Superior temporal gyrus (tissue), 1 donor: Measurements from ENCODE around the gene TMEM182.

Experiments used
- DNase-seq: peaks from one replicate; pipeline ENCODE4 v3.0.0-alpha.2; 2016; ENCODE audit errors: extremely low spot score

TMEM182 gene

DNA sequence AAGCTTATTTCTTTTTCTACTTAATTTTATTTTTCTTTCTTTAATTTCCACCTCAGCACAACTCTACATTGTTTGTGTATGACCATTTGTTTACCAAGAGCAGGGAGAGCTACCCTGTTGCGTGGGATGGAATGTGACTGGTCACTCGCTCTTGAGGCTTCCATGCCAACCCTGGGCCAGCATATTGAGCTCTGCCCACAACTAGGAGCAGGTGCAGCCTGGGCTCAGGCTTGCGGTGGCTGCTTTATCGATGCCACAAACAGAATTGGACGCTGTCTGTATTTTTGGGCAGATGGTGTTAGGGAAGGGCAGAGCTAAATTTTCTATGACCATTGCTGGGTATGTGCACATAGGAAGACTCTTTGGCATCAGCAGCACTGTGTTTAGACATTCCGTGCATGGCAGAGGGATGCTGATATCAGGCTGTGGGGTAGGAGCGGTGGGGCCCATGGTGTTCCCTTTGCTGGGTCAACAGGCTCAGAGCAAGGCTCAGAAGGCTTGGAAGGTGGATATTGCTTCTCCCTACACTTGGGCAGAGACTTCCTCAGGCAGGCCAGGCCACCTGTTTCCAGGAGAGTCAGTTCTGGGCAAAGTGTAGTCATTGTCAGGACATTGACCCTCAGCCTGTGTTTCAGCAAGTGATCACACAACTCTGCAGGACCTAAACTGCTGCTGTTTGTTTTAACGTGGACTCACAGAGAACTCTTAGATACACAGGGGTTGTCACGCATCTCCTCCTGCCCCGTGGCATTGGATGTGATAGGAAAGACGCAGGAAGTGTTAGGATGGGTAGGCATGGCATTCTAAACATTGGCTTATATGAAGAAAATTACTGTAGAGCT is 40.2 kb downstream of the TMEM182 start:
- DNase-seq: no peak

DNA sequence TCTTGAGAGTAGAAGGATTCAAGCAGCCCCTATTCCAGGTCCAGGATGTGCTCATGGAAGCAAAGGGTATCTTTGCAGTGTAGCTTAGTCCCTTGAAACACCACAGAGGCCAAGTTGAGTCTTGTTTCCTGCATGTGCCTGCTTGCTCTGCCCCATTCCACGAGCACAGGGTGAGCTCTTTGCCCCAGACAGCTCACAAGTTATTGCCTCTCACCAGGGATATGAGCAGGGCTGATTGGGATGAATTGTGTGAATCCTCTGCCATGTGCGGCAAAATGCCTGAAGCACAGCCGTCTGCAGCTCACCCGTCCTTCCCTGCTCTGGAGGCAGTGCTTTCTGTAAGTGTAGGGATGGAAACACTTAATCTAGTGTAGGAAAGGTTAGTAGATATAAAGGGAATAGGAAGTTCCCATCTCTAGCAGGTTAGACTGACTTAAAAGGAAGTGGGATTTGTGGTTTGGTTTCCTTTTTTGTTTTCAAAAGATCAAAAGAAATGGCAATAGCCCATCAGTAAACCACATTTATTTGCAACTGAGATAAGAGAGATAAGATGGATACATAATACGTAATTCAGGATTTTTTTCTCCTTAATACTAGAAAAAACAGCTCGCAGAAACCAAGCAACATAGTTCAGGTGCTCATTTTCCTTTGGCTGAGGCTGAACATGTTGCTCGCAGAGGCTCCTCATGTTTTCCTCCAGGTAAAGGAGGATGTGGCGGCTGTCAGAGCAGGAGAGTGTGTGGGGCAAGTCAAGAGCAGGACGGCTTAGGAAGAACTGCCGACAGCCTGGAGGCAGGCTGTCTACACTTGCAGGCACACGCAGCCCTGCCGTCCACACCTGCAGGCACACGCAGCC is 41.4 kb downstream of the TMEM182 start:
- DNase-seq: no peak

DNA sequence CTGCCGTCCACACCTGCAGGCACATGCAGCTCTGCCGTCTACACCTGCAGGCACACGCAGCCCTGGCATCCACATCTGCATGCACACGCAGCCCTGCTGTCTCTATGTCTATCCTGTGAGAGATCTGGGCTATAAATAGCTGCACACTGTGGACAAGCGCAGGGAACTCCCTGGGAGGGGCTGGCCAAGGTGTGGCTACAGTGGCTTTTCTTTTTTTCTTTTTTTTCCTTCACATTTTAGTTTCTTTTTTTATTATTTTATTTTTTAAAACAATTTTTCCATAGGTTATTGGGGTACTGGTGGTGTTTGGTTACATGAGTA is 42.0 kb downstream of the TMEM182 start:
- DNase-seq: no peak

DNA sequence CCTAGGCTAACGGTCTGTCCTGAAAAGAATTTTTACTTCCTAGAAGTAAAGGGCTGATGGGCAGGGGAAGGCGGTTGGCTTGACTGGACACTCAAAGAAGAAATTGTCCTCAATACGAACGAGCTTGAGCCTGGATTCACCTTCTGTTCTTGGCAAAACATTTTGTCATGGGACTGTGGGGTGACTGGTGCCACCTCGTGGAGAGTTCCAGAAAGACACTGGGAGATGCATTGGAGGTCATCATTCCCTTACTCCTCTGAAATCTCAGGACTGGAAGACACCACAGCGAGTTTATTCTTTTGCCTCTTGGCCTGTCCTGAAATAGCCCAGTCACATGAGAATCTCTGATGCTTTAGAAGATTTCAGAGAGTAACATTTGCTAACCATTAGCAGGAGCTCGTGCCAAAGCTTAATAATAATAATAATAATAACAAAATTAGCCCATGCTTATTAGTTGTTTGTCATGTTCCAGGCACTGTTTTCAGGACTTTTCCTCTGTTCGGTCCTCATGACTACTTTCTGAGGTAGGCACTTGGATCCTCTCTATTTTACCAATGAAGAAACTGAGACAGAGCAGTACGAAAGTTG is 44.5 kb downstream of the TMEM182 start:
- peak; percentile 82 for DNase-seq

DNA sequence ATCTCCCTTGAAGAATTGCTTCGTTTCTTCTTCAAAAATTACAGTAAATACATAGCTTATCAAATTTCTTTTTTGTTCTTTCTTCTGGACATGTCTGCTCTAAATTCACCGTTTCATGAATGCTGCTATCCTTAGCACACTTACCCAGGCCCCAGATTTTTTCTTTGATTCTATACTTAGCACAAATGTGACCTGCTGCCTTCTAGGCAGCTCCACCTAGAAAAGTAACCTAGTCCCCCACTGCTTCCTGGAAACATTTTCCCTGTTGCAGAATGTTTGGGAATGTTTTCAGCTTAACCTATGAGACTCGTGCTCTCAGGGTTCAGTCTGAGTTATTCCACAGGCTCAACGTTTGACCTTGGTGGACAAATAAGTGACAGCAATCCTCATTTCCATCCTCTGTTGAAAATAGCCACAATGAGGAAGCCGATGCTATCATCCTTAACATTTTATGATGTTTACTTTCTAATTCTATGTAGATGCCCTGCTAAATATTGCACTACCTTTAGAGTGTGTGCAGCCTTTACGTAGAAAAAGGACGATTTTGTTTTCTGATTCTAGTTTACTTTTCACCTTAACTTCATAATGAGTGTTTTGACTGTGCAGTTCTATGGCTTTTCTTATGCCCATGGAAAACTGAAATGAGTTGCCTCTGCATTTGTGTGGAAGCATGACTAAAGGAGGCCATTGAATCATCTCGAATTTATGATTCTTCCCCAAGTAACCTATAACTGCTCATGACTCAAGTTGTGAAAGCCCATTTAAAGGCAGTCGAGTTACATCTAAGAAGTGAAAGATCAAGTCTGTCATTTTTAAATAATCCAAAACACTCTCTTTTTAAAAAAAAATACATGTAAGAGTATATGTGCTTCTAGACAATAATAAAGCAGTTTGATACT is 47.7 kb downstream of the TMEM182 start:
- DNase-seq: no peak

DNA sequence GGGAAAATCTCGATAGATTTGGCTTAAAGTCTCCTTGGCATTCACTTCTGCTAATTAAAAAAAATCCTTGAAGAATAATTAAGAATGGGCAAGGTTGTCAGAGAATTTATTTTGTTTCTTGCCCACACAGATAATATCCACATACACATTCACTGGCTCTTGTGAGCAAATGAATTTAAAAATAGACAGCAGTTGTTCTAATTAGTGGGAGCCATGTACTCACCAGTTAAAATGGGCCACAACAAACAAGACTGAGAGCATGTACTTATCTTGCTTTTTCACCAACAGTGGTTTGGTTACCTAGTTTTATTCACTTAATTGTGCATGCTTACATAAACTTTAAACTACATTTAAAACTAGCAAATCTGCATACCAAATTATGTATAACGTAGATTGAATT is 53.5 kb downstream of the TMEM182 start:
- DNase-seq: no peak

DNA sequence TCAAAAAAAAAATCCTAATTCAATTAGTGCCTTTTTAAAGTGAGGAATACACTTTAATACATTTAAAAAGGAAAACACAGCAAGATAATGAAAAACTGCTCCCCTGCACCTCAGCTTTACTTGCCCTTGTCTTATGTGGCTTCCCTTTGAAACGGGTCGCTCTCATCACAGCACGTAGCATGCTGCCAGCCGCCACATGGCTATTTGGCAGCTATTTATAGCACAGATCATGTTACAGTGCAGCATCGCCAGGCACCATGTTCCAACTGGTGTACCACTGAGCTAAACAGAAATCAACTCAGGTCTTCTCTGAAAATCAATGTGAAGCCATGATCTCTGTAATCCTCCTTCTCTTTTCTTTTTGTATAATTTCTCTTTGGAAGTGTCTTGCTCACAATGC is 65.1 kb downstream of the TMEM182 start:
- DNase-seq: peak; percentile 45

DNA sequence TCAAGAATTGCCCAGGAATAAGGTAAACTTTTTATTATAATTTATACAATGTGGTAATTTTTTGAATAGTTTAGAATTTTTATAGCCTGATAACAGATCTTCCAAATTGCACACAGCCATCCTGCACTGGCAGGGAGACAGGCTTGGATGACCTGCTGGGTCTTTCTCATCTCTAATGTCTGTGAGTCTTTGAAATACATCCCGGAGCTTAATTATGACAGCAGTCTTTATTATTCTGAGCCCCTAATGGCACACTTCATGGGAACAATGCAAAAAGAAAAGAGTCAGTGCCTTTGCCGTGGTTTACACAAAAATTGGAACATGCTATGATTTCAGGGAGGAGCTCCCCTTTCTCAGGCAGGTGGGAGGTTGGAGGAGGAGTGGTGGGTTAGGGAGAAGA is 71.0 kb downstream of the TMEM182 start:
- DNase-seq: no peak

DNA sequence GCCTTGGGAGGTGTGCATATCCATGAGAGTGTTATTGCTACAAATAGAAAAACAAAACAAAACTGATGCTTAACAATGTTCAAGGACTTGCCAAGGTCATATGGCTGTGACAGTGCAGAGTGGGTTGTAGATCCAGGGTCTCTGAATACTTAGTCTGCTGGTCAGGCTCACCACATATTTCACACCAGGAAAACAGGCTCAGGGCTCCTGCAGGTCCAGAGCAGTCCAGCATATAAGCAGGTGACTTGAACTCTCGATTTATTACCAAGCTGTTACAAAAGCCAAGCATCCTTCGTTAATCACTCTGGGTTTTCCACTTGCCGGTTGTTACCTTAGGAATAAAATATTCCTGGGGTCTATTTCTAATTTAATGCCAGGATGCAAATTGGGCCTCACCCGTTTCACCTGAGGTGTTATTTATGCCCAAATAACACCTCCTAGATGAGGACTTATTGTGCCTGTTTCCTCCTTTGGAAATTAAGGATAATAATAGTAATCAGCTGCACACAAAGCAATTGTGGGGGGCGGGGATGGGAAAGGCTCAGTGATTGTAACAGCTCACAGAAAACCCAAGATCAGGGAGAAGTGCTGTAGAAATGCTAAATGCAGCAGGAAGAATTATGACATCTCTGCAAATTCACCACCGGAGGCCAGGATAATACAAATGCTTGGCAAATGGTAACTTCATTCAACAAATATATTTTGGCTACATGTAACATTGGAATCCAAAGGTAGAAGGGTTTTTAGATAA is 72.9 kb downstream of the TMEM182 start:
- no peak for DNase-seq

DNA sequence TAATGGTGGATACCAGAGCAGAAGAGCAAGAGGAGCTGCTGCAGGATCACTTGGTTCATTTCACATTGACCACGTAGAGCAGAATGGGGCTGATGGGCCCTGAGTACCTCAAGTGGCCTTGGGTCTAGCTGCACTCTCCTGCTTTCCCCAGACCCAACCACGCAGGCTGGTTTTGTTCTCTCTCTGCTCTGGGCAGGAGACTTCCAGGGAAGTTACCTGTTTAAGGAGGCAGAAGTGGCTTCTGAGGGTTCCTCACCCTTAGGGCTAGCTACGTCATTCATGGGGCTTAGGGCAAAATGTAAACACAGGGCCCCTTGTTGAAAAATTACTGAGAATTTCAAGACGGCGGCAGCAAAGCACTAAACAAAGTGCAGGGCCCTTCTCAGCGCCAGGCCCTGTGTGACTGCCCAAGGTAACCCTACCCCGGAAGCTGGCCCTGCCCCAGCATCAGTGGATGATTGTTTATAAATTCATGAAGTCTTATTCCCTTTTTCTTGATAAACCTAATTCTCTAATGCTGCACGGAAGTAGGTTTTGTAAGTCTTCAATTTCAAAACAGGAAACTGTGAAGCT is 75.9 kb downstream of the TMEM182 start:
- DNase-seq: no peak

DNA sequence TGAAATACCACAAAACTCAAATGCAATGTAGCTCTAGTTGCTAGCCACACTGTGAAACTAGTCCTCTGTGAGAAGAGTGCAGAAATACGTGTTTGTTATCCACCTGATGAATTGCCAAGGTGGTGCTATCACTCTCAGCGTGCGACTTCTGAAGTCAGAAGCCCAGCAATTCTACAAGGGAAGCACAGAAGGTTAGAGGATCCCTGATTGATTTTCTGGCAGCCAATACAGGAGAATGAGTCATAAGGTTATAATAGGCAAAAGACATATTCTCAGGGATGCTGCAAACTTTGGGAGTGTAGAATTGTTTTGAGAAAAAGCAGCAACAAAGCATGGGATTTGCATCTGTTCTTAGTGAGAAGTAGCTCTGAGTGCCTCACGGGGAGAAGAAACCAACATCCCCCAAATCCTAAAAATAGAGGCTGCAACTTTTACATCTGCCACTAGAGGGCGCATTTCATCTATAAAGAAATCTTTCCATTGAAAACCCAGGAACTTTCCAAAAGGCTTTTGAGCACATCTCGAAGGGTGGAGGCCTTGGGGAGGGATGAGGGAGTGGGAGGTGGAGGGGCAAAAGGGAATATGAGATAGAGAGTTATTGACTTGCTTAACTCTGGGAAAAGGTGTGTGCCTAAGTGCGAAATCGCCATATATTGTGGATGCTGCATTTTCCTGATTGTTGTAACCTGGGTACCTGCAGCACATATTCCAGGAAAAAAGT is 78.0 kb downstream of the TMEM182 start:
- DNase-seq: peak; percentile 93

DNA sequence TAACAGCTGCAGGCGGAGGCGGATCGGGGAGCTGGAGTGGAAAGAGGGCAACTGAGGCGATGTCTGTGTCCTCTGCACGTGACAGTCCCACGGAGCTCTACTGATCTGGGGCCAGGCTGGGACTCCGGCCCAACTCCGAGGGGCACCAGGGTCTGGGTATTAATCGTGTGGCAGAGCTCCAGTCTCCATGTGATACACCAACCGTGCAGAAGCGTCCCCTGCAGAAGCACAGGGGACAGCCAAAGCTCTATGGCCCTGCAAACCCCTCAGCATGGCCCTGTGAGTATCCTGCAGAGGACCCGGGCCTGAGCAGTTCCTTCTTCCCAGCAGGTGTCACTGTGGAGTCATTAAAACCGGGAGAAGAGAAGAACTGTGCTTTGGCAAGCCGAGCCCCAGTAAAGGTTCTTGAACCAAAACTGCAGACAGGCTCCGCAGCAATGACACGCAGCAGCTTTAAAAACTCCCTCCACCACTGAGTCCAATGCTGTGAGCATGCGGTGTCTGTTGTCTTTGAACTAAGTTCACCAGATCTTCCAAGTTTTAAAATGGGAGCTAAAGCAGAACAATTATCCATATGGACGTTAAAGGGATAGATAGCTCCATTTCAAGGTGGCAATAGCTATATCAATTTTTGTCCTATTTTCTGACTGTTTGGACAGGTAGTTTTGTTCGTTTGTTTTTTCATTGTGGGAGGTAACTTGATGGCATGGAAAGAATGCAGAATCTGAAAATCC is 79.4 kb downstream of the TMEM182 start:
- peak; percentile 82 for DNase-seq

DNA sequence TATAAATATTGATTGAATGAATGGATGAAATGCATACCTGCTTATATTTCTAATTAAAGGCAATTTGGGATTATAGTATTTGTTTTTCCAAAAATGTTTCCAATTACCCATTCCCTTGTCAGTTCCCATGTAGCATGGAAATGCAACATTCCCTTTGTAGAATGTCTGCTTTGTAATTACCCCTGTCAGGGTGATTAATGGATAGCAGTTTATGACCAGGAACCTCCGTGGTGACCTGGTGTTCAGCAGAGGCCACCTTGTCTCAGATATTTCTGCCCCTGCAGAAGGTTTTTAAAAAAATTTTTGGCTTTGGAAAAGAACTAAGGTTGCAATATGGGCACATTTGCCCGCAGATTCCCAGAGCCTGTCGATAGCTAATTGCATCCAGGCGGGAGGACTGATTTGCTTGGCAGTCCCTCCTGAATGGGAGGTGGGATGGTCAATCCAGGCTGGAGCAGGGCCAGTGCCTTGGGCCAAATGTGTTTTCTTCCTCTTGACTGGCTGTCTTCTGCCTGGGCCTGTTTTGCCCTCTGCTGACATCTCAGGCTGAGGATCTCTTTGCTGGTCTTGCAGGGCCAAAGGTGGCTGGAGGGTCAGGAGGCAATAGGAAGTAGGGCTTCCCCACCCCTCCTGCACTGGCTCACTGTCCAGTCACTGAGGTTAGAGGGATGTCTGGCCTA is 82.1 kb downstream of the TMEM182 start:
- DNase-seq: no peak

DNA sequence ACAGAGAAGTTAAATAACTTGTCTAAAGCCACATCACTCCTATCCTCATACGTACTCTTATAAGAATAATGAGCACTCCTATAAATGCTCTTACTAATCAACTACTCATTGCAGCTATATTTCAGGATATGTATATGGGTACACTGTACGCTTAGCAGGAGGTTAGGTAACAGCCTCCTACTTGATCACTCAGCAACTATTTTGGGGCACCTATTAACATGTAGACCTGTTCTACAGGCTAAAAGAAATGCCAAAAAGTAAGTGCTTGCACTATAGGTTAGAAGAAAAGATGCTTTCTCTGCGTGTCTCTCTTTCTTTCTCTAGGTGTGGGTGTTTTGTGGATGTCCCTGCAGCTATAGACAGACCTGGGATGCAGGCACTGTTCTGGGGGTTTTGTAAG is 83.1 kb downstream of the TMEM182 start:
- no peak for DNase-seq

DNA sequence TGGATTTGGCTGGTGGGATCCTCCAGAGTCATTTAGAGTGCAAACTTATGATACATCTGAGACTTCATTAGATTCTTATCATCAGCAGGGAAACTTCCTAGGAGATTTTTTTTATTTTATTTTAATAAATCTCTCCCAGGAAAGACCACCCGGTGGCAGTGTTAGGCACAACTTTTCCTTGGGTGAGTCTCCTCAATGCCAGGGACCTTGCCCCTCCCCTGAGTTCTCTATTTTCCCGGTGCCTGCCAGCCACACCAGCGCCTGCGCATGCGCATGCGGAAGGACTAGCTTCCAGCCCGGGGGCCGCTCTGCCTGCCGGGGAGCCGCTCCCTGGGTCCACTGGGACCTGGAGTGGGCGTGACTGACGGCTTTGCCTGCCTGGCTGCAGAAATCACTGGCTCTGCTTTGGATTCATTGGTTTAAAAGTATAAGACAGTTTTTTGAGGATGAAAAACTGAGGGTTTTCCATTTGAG is 86.6 kb downstream of the TMEM182 start:
- DNase-seq: peak; percentile 76

DNA sequence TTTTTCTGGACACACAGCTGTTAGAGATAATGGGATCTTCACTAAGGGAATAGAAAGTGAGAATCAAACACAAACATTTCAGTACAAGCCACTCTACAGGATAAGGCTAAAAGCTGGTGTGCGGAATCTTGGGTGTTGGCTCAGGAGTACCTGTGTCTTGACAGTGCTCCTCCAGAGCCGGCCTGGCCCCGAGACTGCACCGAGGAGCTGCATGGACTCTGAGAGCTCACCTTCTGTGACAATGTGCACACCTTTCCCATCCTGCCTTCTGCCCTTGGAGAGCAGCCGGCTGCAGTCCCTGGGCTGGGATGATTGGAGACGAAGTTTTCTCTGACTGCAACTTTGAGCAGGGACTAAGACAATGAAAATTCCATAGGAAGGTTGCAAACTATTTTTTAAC is 89.1 kb downstream of the TMEM182 start:
- DNase-seq: no peak

DNA sequence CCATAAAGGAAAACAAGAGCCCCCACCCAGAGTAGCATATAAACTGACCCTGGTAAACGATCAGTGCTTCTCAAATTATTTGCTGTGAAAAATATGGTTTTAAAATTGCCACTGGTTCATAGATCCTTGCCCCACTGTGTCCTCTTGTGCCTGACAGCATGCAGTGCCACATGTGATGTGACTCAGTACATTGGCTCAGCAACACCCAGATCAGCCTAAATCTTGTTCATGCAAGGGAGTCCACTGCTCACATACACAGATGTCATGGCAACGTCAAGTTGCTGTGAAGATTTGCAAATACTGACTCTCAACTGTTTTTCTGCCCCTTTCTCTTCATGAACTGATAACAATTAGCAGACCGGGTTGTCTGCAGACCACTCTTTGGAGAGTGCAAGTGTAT is 91.0 kb downstream of the TMEM182 start:
- DNase-seq: no peak
